RWPE2 (cell line): Measurements from ENCODE around the gene TCEAL9.
A peak's percentile ranks its signal among the peaks of the same experiment; 100 is the strongest.

Source experiments
- ATAC-seq: fragments of 200-7000 bp; cut with Tn5 transposase; 3 replicates; pipeline ENCODE4 v1.9.1; 2021; ENCODE audit warnings: low read depth
- DNase-seq: peaks from one replicate; pipeline ENCODE4 v3.0.0-alpha.2; 2020; ENCODE audit warnings: low spot score
- H3K27ac ChIP-seq: fragments of 450-650 bp; 2 replicates; pipeline ENCODE4 v1.5.1; 2017; ENCODE audit warnings: mild to moderate bottlenecking; ENCODE audit not compliant: poor library complexity, severe bottlenecking
- H3K27me3 ChIP-seq: fragments of 250-450 bp; sonication (Bioruptor Pico); 2 replicates; pipeline ENCODE4 v1.5.1; 2021; ENCODE audit warnings: mild to moderate bottlenecking, moderate library complexity; ENCODE audit not compliant: insufficient read depth, poor library complexity, severe bottlenecking
- H3K36me3 ChIP-seq: fragments of 250-450 bp; sonication (Bioruptor Pico); 2 replicates; pipeline ENCODE4 v1.5.1; 2020; ENCODE audit warnings: low read depth, mild to moderate bottlenecking, moderate library complexity
- H3K4me1 ChIP-seq: fragments of 250-450 bp; sonication (Bioruptor Pico); 2 replicates; pipeline ENCODE4 v1.5.1; 2021; ENCODE audit warnings: mild to moderate bottlenecking, moderate library complexity; ENCODE audit not compliant: insufficient read depth, poor library complexity, severe bottlenecking
- H3K4me3 ChIP-seq: fragments of 250-450 bp; sonication (Bioruptor Pico); 2 replicates; pipeline ENCODE4 v1.5.1; 2021; ENCODE audit warnings: mild to moderate bottlenecking, moderate library complexity; ENCODE audit not compliant: severe bottlenecking
- H3K9me3 ChIP-seq: fragments of 250-450 bp; sonication (Bioruptor Pico); 2 replicates; pipeline ENCODE4 v1.5.1; 2021; ENCODE audit warnings: mild to moderate bottlenecking, moderate library complexity; ENCODE audit not compliant: severe bottlenecking
- TF ChIP-seq, protein P1 (sequence below): fragments of 450-650 bp; IDR thresholded peaks from one replicate; pipeline ENCODE4 v1.5.1; 2017; ENCODE audit warnings: mild to moderate bottlenecking, moderate library complexity; ENCODE audit not compliant: poor library complexity, severe bottlenecking

Gene TCEAL9

DNA sequence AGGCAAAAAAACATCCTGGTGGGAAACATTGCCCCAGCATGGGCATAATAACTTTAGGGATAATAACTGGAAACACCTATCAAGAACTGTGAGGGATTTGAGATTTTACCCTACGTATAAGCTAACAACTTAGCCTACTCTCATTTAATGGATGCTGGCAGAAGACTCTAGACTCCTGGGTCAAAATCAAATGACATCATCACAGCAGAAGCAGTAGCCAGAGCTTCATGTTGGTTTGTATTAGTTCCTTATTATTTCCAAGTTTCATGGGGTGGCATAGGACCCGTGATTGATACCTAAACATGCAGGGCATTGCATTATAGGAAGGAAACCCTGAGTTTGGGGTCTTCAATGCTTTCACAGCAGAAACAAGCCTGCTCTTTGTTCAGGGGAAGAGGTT lies 4.6 kb downstream of the TCEAL9 start:
- TF ChIP-seq, protein P1, sequence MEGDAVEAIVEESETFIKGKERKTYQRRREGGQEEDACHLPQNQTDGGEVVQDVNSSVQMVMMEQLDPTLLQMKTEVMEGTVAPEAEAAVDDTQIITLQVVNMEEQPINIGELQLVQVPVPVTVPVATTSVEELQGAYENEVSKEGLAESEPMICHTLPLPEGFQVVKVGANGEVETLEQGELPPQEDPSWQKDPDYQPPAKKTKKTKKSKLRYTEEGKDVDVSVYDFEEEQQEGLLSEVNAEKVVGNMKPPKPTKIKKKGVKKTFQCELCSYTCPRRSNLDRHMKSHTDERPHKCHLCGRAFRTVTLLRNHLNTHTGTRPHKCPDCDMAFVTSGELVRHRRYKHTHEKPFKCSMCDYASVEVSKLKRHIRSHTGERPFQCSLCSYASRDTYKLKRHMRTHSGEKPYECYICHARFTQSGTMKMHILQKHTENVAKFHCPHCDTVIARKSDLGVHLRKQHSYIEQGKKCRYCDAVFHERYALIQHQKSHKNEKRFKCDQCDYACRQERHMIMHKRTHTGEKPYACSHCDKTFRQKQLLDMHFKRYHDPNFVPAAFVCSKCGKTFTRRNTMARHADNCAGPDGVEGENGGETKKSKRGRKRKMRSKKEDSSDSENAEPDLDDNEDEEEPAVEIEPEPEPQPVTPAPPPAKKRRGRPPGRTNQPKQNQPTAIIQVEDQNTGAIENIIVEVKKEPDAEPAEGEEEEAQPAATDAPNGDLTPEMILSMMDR = no peak
- no peak for DNase-seq
- peaks cover 7% of the 10 kb centered on the region; the same call in 1 of the 2 replicates for H3K36me3 ChIP-seq
- no peaks in the 10 kb centered on the region for H3K27me3 ChIP-seq
- no peak overlapping the region for H3K4me3 ChIP-seq
- H3K27ac ChIP-seq = no peak overlapping the region
- no peak for ATAC-seq
- peaks cover 12% of the 10 kb centered on the region for H3K4me1 ChIP-seq
- no peaks in the 10 kb centered on the region for H3K9me3 ChIP-seq

DNA sequence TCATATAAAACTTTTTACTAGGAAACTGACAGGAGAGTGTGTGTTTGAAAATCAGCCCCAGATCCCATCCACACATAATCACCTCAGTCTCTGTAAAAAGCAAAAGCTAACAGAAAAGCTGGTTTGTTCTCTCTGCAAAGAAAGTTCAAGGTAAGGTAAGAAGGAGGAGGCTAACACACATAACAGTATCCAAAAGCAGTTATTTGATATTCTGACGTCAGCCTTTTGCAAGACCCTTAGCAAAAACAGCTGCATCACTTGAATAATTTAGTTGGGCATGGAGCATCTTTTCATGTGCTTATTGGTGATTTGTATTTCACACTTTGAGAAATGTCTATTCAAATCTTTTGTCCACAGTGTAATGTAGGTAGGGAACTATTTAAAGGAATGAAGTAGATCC lies 5.5 kb downstream of the TCEAL9 start:
- Histone ChIP-seq H3K27ac (peak overlapping the region; percentile 12), H3K27me3 (no peaks in the 10 kb centered on the region), H3K4me3 (no peak overlapping the region), H3K9me3 (no peaks in the 10 kb centered on the region), H3K36me3 (peaks cover 7% of the 10 kb centered on the region; the same call in 1 of the 2 replicates), H3K4me1 (peaks cover 12% of the 10 kb centered on the region)
- DNase-seq (no peak), ATAC-seq (no peak)
- TF ChIP-seq, protein P1 = no peak

DNA sequence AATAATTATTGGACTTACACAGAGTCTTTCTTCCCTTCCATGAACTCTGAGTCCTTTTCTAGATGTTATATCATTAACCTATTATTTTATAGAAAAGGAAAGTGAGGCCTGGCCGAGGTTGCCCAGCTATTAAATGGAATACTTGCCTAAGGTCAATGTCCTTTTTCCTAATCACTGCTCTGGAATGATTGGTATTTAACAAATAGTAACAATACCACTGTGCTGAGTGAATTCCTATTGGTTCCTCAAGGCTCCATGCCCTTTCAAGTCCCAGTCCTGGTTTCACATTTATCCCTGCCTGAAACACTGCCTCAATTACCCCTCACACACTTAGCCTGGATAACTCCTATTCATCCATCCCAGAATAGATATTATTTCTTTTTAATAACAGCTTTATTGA lies 6.2 kb downstream of the TCEAL9 start:
- H3K4me1 ChIP-seq = peaks cover 17% of the 10 kb centered on the region

DNA sequence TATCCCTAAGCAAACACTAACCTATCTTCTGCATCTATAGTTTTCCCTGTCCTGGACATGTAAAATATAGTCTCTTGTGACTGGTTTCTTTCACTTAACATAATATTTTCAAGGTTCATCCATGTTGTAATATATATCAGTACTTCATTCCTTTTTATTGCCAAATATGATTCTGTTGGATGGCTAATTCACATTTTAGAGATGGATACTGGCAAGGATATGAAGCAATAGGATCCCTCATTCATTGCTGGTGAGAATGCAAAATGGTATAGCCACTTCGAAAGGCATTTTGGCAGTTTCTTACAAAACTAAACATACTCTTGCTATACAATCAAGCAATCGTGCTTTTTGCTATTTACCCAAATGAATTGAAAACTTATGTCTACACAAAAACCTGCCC lies 6.7 kb downstream of the TCEAL9 start:
- Histone ChIP-seq H3K4me1 (peaks cover 23% of the 10 kb centered on the region), H3K27ac (peak overlapping the region; percentile 12), H3K4me3 (no peak overlapping the region), H3K27me3 (no peaks in the 10 kb centered on the region), H3K36me3 (peaks cover 3% of the 10 kb centered on the region; the same call in 1 of the 2 replicates), H3K9me3 (no peaks in the 10 kb centered on the region)
- TF ChIP-seq, protein P1 = no peak
- ATAC-seq (no peak), DNase-seq (no peak)

More for the DNA sequence above, 6.2 kb downstream of the TCEAL9 start:
- peak; percentile 86 for ATAC-seq
- peaks cover 7% of the 10 kb centered on the region; the same call in 1 of the 2 replicates for H3K36me3 ChIP-seq
- no peak for DNase-seq
- H3K4me3 ChIP-seq = no peak overlapping the region
- TF ChIP-seq, protein P1 = no peak
- H3K9me3 ChIP-seq = no peaks in the 10 kb centered on the region
- no peaks in the 10 kb centered on the region for H3K27me3 ChIP-seq
- H3K27ac ChIP-seq = peak overlapping the region; percentile 12

DNA sequence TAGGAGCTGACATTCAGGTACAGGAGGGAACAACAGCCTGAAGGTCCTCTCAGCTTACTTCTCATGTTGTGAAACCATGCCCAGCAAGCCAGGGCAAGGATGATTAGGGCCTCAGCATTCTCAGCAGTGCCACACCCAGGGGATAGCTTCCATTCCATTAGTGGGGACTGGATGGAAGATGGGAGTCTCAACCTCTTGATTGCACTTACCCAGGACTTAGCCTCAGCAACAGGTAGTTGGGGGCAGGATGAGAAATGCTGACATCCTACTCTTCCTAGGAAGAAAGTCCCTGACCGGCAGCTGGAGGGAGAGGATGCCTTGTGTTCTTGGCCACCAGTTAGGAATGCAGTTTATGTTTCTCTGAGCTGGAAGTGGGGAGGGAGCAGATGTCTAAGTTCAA lies 11.2 kb downstream of the TCEAL9 start:
- H3K36me3 ChIP-seq = no peaks in the 10 kb centered on the region
- H3K4me1 ChIP-seq = peaks cover 19% of the 10 kb centered on the region
- H3K27me3 ChIP-seq = no peaks in the 10 kb centered on the region
- H3K27ac ChIP-seq = peak overlapping the region; percentile 21
- ATAC-seq = peak; percentile 58
- H3K4me3 ChIP-seq = no peak overlapping the region
- no peak for DNase-seq
- no peaks in the 10 kb centered on the region for H3K9me3 ChIP-seq
- TF ChIP-seq, protein P1 = no peak
